Effector memory CD8-positive, alpha-beta T cell (primary cell): Measurements from ENCODE around the gene HCAR2.
"Not testable (repeated sequence)": the region's sequence is repeated elsewhere in the genome, so short reads cannot be mapped to it uniquely, and the experiment has no call there.

Experiments used
- ATAC-seq: fragments of 150-1000 bp; cut with Tn5 transposase; replicated peaks from 2 replicates; pipeline ENCODE4 v1.10.0; 2021; ENCODE audit warnings: mild to moderate bottlenecking, moderate library complexity
- DNase-seq, 3 experiments: peaks; one replicate each; pipeline ENCODE4 v3.0.0; 2021
- H3K27ac Mint-ChIP-seq, 2 donors: one replicate each; pipeline ENCODE4 v1.8.0; 2022; ENCODE audit warnings: mild to moderate bottlenecking in 2 of 2, mixed read lengths in 2 of 2, moderate library complexity in 2 of 2
- H3K27me3 Mint-ChIP-seq, 2 donors: one replicate each; pipeline ENCODE4 v1.8.0; 2022; ENCODE audit warnings: mixed read lengths in 2 of 2
- H3K36me3 Mint-ChIP-seq: one replicate; pipeline ENCODE4 v1.8.0; 2022; ENCODE audit warnings: mild to moderate bottlenecking, moderate library complexity, mixed read lengths; ENCODE audit not compliant: insufficient read depth
- H3K4me1 Mint-ChIP-seq, 2 donors: one replicate each; pipeline ENCODE4 v1.8.0; 2022; ENCODE audit warnings: low read depth in 2 of 2, mixed read lengths in 2 of 2
- H3K4me3 Mint-ChIP-seq, 2 donors: one replicate each; pipeline ENCODE4 v1.8.0; 2022; ENCODE audit warnings: mild to moderate bottlenecking in 2 of 2, mixed read lengths in 2 of 2, moderate library complexity in 2 of 2
- H3K9me3 Mint-ChIP-seq, 2 donors: one replicate each; pipeline ENCODE4 v1.8.0; 2022; ENCODE audit warnings: mixed read lengths in 2 of 2

HCAR2 gene

GRCh38 chr12:122701481-122701880 is 1.7 kb downstream of the HCAR2 start:
- not testable (repeated sequence) for H3K27ac Mint-ChIP-seq, ATAC-seq, H3K4me1 Mint-ChIP-seq, H3K36me3 Mint-ChIP-seq, H3K4me3 Mint-ChIP-seq, DNase-seq, H3K9me3 Mint-ChIP-seq
- H3K27me3 Mint-ChIP-seq, result peaks cover 5 to 13% of the 10 kb centered on the region in 2 donors

GRCh38 chr12:122700038-122700710 is 3.0 kb downstream of the HCAR2 start:
- H3K9me3 Mint-ChIP-seq, ATAC-seq, H3K4me3 Mint-ChIP-seq, H3K4me1 Mint-ChIP-seq, DNase-seq, H3K27ac Mint-ChIP-seq, H3K36me3 Mint-ChIP-seq: not testable (repeated sequence)
- H3K27me3 Mint-ChIP-seq, result peaks cover 5 to 13% of the 10 kb centered on the region in 2 donors

DNA sequence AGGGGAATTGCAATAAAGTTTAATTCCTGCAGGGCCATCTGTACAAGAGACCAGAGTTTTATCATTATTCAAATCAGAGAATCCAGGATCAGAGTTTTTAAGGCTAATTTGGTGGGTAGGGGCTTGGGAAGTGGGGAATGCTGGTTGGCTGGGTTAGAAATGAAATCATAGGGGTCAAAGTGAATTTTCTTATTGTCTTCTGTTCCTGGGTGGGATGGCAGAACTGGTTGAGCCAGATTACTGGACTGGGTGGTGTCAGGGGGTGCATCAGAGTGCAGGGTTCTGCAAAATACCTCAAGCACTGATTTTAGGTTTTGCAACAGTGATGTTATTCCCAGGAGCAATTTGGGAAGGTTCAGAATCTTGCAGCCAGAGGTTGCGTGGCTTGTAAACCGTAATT is 6.2 kb downstream of the HCAR2 start:
- ATAC-seq, H3K4me1 Mint-ChIP-seq, H3K9me3 Mint-ChIP-seq, H3K27me3 Mint-ChIP-seq, H3K27ac Mint-ChIP-seq, H3K36me3 Mint-ChIP-seq, H3K4me3 Mint-ChIP-seq, DNase-seq: not testable (repeated sequence)

DNA sequence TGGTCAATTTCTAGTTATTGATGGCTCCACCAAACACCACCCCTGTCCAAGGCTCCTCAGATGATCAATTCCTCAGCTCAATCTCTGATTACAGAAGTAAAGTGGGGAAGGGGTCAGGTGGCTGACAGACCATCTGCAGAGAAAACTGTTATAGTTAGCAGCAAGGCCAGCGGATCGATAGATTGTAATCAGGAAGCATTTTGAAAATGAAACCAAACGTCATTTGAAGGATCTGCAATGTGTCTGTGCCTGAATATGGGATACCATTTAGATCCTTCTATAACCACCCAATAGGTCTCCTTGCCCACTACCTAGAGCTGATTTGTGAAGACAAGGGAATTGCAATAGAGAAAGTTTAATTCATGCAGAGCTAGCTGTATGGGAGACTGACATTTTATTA is 11.6 kb downstream of the HCAR2 start:
- H3K4me3 Mint-ChIP-seq, result no peak overlapping the region
- H3K4me1 Mint-ChIP-seq, result no peaks in the 10 kb centered on the region
- H3K27ac Mint-ChIP-seq, result no peak overlapping the region
- ATAC-seq (no peak), DNase-seq (no peak)
- no peaks in the 10 kb centered on the region for H3K9me3 Mint-ChIP-seq
- H3K27me3 Mint-ChIP-seq, result no peaks in the 10 kb centered on the region
- H3K36me3 Mint-ChIP-seq, result no peaks in the 10 kb centered on the region

- H3K4me1 Mint-ChIP-seq, result no peaks in the 10 kb centered on the region
- ATAC-seq (no peak), DNase-seq (no peak)
- H3K27me3 Mint-ChIP-seq, result no peaks in the 10 kb centered on the region
- no peaks in the 10 kb centered on the region for H3K9me3 Mint-ChIP-seq
- H3K4me3 Mint-ChIP-seq, result no peak overlapping the region
- H3K27ac Mint-ChIP-seq, result no peak overlapping the region
- no peaks in the 10 kb centered on the region for H3K36me3 Mint-ChIP-seq
Observed at GRCh38 chr12:122688291-122688690, 14.9 kb downstream of the HCAR2 start.

DNA sequence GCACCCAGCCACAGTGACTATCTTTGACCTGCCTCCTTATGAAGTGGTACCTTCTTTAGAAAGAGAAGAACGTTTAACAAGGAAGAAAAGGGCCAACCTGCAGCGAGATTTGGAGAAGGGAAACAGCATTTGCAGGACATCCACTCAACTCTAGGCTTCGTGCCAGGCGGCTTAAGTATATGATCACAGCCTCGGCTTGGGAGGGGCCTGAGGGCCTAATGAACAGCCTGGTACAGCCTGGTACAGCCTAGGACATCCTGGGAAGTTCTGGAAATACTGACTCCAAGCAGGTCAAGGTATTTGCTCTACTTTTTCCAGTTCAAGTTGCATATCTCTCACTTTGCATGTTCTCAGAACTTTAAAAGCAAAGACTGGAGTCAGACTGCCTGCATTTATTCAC is 16.1 kb downstream of the HCAR2 start:
- Mint-ChIP-seq H3K9me3 (no peaks in the 10 kb centered on the region), H3K27me3 (no peaks in the 10 kb centered on the region), H3K4me3 (no peak overlapping the region), H3K36me3 (no peaks in the 10 kb centered on the region), H3K4me1 (no peaks in the 10 kb centered on the region), H3K27ac (no peak overlapping the region)
- ATAC-seq (no peak), DNase-seq (no peak)

- ATAC-seq (no peak), DNase-seq (no peak)
- Mint-ChIP-seq H3K9me3 (no peaks in the 10 kb centered on the region), H3K27me3 (no peaks in the 10 kb centered on the region), H3K27ac (no peak overlapping the region), H3K36me3 (no peaks in the 10 kb centered on the region), H3K4me3 (no peak overlapping the region), H3K4me1 (no peaks in the 10 kb centered on the region)
Observed at GRCh38 chr12:122686538-122686937, 16.6 kb downstream of the HCAR2 start.

DNA sequence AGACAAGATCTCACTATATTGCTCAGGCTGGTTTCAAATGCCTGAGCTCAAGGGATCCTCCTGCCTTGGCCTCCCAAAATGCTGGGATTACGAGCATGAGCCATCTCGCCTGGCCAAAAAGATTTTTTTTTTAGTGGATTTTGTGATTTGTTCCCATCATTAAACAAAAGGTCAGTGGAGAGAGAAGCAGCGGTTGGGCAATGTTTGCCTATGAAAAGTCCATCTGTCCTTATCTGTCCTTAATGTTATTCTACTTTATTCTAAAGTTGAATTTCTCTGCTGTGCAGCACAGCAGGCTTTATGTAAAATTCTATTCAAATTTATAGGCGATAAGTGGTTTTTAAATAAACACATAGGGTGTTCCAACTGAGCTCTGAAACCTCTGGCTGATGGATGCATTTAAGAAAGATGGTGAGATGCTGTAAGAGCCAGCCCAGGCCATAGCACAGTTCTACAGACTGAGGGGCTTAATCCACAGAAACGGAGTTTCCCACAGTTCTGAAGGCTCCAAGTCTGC is 18.8 kb downstream of the HCAR2 start:
- Mint-ChIP-seq H3K27ac (no peak overlapping the region), H3K4me3 (no peak overlapping the region), H3K4me1 (no peaks in the 10 kb centered on the region), H3K36me3 (no peaks in the 10 kb centered on the region), H3K27me3 (peaks cover 0 to 9% of the 10 kb centered on the region in 2 donors), H3K9me3 (no peaks in the 10 kb centered on the region)
- no peak for DNase-seq
- ATAC-seq, result no peak

DNA sequence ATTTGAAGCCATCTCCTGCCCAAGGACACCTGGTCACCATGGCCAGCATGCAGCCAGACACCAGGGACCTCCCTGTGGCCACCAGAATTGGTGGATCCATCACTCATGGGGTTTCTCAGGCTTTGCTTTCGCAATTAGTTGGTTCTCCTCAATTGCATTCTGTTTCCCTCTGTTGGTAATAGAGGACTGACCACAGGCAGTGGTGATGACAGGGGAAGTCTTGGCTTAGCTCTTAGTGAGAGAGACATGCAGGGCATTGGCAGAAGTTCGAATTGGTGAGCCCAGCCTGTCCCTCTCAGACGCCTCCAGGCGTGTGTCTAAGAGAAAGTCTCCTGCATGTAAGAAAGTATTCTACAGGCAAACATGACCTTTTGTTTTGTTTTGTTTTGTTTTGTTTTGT is 21.3 kb downstream of the HCAR2 start:
- no peak for DNase-seq
- Mint-ChIP-seq H3K27ac (no peak overlapping the region), H3K27me3 (peaks cover 6 to 9% of the 10 kb centered on the region in 2 donors), H3K4me1 (no peaks in the 10 kb centered on the region), H3K9me3 (no peaks in the 10 kb centered on the region), H3K4me3 (no peak overlapping the region), H3K36me3 (no peaks in the 10 kb centered on the region)
- no peak for ATAC-seq

GRCh38 chr12:122680989-122681388 is 22.2 kb downstream of the HCAR2 start:
- peaks cover 8 to 12% of the 10 kb centered on the region in 2 donors for H3K27me3 Mint-ChIP-seq
- H3K36me3 Mint-ChIP-seq, ATAC-seq, H3K9me3 Mint-ChIP-seq, DNase-seq, H3K4me1 Mint-ChIP-seq, H3K27ac Mint-ChIP-seq, H3K4me3 Mint-ChIP-seq: not testable (repeated sequence)

- H3K27me3 Mint-ChIP-seq, result peaks cover 38 to 47% of the 10 kb centered on the region in 2 donors
- H3K36me3 Mint-ChIP-seq, H3K4me1 Mint-ChIP-seq, ATAC-seq, H3K9me3 Mint-ChIP-seq, DNase-seq, H3K4me3 Mint-ChIP-seq, H3K27ac Mint-ChIP-seq: not testable (repeated sequence)
Observed at GRCh38 chr12:122676781-122677180, 26.4 kb downstream of the HCAR2 start.

DNA sequence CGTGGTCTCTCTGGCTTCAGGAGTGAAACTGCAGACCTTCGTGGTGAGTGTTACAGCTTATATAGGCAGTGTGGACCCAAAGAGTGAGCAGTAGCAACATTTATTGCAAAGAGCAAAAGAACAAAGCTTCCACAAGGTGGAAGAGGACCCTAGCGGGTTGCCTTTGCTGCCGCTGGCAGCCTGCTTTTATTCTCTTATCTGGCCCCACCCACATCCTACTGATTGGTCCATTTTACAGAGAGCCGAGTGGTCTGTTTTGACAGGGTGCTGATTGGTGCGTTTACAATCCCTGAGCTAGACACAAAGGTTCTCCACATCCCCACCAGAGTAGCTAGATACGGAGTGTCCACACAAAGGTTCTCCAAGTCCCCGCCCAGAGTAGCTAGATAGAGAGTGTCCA is 27.1 kb downstream of the HCAR2 start:
- DNase-seq, ATAC-seq, H3K36me3 Mint-ChIP-seq, H3K9me3 Mint-ChIP-seq, H3K27ac Mint-ChIP-seq, H3K4me1 Mint-ChIP-seq, H3K4me3 Mint-ChIP-seq: not testable (repeated sequence)
- peaks cover 38 to 47% of the 10 kb centered on the region in 2 donors for H3K27me3 Mint-ChIP-seq

DNA sequence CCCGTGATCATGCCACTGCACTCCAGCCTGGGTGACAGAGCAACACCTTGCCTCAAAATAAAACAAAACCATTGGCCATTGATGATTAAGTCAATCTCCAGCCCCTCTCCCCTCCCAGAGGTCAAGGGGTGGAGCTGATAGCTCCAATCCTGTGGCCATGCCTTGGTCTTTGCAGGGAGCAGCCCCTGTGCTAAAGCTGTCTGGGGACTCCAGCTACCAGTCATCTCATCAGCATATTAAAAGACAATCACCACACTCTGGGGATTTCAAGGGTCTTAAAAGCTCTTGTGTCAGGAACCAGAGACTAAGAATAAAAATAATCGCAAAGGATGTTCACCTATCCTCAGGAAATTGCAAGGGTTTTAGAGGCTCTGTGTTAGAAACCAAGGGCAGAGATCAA is 30.6 kb downstream of the HCAR2 start:
- no peak for ATAC-seq
- H3K36me3 Mint-ChIP-seq, result peaks cover 3% of the 10 kb centered on the region

GRCh38 chr12:122669397-122670070 is 33.6 kb downstream of the HCAR2 start:
- no peak overlapping the region for H3K4me3 Mint-ChIP-seq
- H3K36me3 Mint-ChIP-seq, result no peaks in the 10 kb centered on the region
- no peak for ATAC-seq
- peaks cover 16 to 20% of the 10 kb centered on the region in 2 donors for H3K27me3 Mint-ChIP-seq
- no peak for DNase-seq
- H3K27ac Mint-ChIP-seq, result no peak overlapping the region
- H3K9me3 Mint-ChIP-seq, result no peaks in the 10 kb centered on the region
- H3K4me1 Mint-ChIP-seq, result no peaks in the 10 kb centered on the region

More for the DNA sequence above, 30.6 kb downstream of the HCAR2 start:
- Mint-ChIP-seq H3K9me3 (no peaks in the 10 kb centered on the region), H3K4me3 (no peak overlapping the region), H3K27ac (no peak overlapping the region), H3K27me3 (peaks cover 38% of the 10 kb centered on the region in 2 donors), H3K4me1 (no peaks in the 10 kb centered on the region)
- DNase-seq, result no peak
